GM19468 (cell line): ENCODE data around the gene NUBP2.

ENCODE experiments used
- ATAC-seq: cut with Tn5 transposase; IDR thresholded peaks from one replicate; pipeline ENCODE4 v1.9.1; 2021; ENCODE audit warnings: mild to moderate bottlenecking, moderate library complexity, moderate number of reproducible peaks; ENCODE audit not compliant: unreplicated experiment; ENCODE audit errors: extremely low read depth

Gene NUBP2

DNA sequence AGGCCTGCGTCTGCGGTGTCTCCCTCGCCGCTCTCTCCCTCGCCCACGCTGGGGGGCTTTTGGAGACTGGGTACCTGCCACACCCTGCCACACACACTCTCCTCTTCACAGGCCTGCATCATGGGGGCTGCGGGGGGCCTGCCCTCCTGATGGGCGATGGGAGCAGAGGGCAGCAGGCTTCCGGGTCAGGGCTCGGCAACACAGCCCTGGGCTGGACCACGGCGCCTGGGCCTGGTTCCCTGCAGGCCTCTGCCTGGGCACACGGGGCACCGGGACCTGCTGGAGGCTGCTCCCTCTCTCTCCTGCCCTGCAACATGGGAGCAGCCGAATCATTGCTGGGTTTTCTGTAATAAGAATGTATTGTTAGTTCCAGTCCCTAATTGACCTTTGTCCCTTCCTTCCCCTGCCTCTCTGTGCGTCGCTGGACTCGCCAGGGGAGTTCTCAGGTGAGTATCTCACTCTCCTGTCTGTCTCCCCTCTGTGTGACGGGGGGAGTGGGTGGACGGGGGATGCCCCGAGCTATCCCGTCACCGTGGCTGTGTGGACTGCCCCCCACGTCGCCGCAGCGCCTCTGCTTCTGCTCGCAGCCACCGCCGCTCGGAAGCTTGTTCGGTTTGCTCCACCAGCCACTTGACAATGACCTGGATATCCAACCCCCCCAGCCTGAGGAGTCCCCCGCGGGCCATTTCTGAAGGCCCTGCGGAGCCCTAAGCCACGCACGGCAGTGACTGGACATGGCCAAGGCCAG, 24.9 kb upstream of the NUBP2 start:
- ATAC-seq = no peak

GRCh38 chr16:1758923-1759322, 23.8 kb upstream of the NUBP2 start:
- ATAC-seq = no peak

GRCh38 chr16:1759511-1759910, 23.2 kb upstream of the NUBP2 start:
- ATAC-seq = no peak

GRCh38 chr16:1760911-1761310, 21.8 kb upstream of the NUBP2 start:
- ATAC-seq = no peak

DNA sequence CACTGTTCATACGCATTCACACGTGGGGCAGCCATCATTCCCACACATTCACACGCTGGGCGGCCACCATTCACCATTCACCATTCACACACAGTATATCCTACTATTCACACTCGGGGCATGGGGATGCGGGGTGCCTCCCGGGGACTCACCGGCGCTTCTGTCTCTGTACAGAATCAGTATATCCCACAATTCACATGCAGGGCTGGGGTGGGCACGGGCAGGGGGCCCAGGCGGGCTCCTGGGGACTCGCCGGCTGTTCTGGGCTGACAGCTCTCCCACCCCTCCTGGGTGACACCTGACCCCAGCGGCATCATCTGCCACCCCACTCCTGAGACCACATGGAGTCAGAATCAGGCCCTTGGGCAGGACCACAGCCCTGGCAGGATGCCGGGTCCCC, 21.0 kb upstream of the NUBP2 start:
- ATAC-seq = no peak

DNA sequence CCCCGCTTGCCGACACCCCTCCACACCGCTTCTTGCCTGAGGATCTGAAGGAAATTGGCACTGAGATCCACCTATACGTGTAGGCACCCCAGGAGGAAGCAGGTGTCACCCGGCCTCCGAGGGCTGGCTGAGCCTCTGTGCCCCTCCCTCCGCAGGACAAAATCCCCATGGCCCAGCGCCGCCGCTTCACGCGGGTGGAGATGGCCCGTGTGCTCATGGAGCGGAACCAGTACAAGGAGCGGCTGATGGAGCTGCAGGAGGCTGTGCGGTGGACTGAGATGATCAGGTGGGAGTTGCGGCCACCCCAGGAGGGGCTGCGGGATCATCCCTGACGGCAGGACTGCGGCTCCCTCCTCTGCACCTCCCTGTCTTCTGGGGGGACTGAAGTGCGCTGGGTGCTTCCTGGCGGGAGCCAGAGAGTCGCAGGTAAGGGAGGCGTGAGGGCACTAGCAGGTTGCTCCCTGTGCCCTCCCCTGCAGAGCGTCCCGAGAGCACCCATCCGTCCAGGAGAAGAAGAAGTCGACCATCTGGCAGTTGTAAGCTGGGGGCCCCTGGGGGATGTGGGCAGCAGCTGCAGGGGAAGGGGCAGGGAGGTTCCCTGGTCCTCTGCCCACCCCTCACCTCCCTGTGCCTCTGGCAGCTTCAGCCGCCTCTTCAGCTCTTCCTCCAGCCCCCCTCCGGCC, 20.4 kb upstream of the NUBP2 start:
- ATAC-seq = no peak

DNA sequence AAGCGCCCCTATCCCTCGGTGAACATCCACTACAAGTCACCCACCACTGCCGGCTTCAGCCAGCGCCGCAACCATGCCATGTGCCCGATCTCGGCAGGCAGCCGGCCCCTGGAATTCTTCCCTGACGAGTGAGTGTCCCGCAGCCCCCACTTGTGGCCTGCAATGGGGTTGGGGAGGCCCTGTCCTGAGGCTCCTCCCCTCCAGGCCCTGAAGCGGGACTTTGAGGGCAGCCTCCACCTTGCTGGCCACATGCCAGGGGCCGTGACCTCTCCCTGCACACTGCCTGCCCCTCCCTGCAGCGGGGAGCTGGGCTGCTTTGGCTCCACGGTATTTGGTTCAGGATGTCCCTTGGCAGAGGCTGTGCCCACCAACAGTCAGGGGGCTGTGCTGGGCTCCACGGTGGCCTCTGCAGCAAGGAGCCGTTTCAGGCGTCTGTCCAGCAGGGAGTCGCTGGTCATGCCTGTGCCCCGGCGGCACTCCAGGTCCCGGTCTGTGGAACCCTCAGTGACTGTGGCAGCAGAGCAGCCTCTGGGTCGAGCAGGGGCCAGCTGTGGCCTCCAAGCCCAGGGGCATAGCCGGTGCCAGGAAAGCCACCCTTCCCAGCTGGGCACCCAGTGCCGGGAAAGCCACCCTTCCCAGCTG, 19.8 kb upstream of the NUBP2 start:
- ATAC-seq = no peak

GRCh38 chr16:1763521-1764511, 18.9 kb upstream of the NUBP2 start:
- ATAC-seq = no peak

- no peak for ATAC-seq
These were observed 17.8 kb upstream of the NUBP2 start for GRCh38 chr16:1764971-1765370.

DNA sequence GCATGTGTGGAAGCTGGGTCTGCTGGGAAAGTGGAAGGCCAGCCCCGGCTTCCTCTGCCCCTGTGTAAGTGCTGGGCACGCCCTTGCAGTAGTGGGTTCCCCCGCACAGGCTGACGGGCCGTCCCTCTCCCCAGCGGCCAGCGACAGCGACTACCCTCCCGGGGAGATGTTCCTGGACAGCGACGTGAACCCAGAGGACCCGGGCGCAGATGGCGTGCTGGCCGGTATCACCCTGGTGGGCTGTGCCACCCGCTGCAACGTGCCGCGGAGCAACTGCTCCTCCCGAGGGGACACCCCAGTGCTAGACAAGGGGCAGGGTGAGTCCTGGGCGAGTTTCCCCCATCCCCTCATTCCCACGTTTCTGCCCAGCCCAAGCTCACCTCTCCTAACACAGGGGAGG, 16.9 kb upstream of the NUBP2 start:
- no peak for ATAC-seq

DNA sequence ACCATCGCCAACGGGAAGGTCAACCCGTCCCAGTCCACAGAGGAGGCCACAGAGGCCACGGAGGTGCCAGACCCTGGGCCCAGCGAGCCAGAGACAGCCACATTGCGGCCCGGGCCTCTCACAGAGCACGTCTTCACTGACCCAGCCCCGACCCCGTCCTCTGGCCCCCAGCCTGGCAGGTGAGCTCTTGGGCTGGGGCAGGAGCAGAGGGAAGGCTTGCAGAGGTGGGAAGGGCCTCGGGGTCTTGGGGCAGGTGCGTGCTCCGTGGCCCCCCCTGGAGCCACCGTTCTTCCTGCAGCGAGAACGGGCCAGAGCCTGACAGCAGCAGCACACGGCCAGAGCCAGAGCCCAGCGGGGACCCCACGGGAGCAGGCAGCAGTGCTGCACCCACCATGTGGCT, 16.5 kb upstream of the NUBP2 start:
- ATAC-seq = no peak

GRCh38 chr16:1766701-1767100, 16.1 kb upstream of the NUBP2 start:
- ATAC-seq = no peak

DNA sequence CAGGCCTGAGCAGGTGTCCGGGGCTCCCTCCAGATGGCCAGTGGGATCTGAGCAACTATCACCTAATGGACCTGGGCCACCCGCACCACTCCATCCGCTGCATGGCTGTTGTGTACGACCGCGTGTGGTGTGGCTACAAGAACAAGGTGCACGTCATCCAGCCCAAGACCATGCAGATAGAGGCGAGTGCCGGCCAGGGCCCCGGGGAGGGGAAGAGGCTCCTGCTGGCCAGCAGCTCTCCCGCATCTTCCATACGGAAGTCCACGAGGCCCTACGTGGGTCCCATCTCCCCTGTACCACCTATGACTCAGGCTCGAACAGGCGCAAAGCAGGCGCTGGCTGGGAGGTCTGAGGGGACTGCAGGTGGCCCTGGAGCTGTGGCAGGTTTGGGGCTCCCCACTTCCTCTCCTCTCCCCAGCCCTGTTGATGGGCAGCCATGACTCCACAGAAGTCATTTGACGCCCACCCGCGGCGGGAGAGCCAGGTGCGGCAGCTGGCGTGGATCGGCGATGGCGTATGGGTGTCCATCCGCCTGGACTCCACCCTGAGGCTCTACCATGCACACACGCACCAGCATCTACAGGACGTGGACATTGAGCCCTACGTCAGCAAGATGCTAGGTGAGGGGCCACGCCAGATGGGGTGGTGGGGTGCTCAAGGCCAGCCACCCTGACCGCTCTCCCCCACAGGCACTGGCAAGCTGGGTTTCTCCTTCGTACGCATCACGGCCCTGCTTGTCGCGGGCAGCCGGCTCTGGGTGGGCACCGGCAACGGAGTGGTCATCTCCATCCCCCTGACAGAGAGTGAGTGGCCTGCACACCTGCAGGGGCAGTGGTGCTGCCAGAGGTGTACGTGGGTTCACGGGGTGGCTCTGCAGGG, 15.4 kb upstream of the NUBP2 start:
- ATAC-seq = no peak

DNA sequence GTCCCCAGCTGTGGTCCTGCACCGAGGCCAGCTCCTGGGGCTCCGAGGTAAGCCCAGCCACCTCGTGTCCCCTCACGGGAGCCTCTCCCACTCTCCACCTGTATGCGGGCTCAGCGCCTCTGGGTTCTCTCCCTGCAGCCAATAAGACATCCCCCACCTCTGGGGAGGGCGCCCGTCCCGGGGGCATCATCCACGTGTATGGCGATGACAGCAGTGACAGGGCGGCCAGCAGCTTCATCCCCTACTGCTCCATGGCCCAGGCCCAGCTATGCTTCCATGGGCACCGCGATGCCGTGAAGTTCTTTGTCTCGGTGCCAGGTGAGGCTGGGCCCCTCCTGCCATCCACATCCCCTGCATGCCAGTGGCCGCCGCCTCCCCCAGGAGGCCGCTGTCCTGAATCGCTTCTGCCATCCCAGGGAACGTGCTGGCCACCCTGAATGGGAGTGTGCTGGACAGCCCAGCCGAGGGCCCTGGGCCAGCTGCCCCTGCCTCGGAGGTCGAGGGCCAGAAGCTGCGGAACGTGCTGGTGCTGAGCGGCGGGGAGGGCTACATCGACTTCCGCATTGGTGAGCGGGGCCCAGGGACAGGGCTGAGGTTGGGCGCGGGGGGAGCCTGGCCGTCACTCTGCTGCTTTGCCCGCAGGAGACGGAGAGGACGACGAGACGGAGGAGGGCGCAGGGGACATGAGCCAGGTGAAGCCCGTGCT, 14.5 kb upstream of the NUBP2 start:
- ATAC-seq = no peak

DNA sequence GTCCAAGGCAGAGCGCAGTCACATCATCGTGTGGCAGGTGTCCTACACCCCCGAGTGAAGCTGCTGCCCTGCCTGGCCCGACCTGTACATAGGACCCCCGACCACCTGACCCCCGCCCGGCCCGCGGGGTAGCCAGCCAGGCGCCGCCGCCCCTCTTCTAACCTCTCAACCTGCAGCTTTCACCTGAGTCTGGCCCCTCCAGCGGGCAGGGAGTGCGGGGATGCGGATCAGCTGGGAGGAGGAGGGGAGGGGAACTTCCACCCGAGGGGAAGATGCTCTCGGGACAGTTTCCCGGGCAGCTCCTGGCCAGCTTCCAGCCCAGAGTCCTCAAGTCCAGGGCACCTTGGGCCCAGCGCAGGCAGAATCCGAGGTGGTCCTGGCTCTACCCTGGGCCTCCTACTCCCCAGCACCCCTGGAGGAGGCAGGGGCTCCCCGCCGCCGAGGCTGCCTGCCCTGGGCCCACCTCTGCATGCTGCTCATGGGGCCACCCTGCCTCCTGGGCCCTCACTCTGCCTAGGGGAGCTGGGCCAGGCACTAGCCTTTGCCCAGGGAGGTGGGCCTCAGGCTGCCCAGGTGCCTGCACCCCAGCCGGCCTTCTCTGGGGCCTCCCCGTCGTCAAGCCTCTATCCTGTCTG, 13.9 kb upstream of the NUBP2 start:
- ATAC-seq = no peak

DNA sequence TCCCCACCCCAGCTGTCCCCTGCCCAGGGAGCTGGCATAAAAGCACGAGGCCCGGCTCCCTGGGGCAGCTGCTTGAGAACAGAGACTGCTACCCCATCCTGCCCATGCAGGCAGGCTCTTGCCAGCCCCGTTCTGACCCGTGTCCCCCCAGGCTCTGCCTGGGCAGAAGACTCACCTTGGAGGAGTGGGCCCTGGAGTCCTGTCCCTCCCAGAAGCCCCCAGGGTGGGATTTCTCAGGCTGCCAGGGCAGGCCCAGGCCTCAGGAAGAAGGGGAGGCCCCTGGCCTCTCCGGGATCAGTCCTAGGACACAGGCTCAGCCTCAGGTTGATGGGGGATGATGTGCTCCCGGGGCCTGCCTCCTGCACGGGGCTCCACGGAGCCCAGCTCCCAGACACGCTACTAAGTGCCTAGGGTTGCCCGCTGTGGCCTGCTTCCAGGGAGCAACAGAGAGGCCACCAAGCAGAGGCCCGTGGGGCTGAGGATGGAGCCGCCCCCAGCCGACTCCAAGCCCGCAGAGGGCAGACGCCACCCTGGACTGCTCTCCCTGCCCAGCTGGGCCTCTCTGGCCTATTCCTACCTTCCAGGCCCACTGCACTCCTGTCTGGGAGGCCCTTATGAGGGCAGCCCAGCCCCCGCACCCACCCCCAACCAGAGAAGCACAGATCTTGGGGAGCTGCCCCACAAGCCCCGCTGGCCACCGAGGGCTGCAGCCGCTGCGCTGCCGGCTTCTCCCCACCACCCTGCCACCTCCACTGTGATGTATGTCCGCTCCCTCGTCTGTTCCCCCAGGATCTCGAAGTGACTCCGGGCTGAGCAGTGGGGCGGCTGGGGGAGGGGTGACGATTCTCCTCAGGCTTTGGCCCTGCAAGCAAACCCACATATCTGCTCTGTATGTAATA, 13.1 kb upstream of the NUBP2 start:
- ATAC-seq = no peak
